Measurements from ENCODE around the gene IQUB.
"Not testable (repeated sequence)": the region's sequence is repeated elsewhere in the genome, so short reads cannot be mapped to it uniquely, and the experiment has no call there.

IQUB gene

GRCh38 chr7:123534383-123535260 is at the start of gene IQUB:
IQUB (minus strand) TSS chr7:123534595; CDS start chr7:123512340, 22,255 bp downstream.
- in situ Hi-C loops (cut with MboI; ENCODE audit: low sequenced_read_pairs) = no loop called here

GRCh38 chr7:123583821-123584220 is 49.4 kb upstream of the IQUB start:
- in situ Hi-C loops (cut with MboI; ENCODE audit: low sequenced_read_pairs) = no loop called here

GRCh38 chr7:123581162-123581459 is 46.7 kb upstream of the IQUB start:
- in situ Hi-C loops (cut with MboI; ENCODE audit: low sequenced_read_pairs) = no loop called here

- in situ Hi-C loops (cut with MboI; ENCODE audit: low sequenced_read_pairs) = no loop called here
Measured at GRCh38 chr7:123580406-123581161, 46.2 kb upstream of the IQUB start.

- in situ Hi-C loops (cut with MboI; ENCODE audit: low sequenced_read_pairs) = no loop called here
Measured at GRCh38 chr7:123579416-123579815, 45.0 kb upstream of the IQUB start.

- in situ Hi-C loops (cut with MboI; ENCODE audit: low sequenced_read_pairs) = no loop called here
Measured at GRCh38 chr7:123573896-123574467, 39.6 kb upstream of the IQUB start.

GRCh38 chr7:123573341-123573740 is 38.9 kb upstream of the IQUB start:
- in situ Hi-C loops (cut with MboI; ENCODE audit: low sequenced_read_pairs) = no loop called here

- in situ Hi-C loops (cut with MboI; ENCODE audit: low sequenced_read_pairs) = no loop called here
Measured at GRCh38 chr7:123571684-123572083, 37.3 kb upstream of the IQUB start.

GRCh38 chr7:123571187-123571586 is 36.8 kb upstream of the IQUB start:
- in situ Hi-C loops (cut with MboI; ENCODE audit: low sequenced_read_pairs) = no loop called here

- in situ Hi-C loops (cut with MboI; ENCODE audit: low sequenced_read_pairs) = no loop called here
Measured at GRCh38 chr7:123570390-123571182, 36.2 kb upstream of the IQUB start.

GRCh38 chr7:123569352-123570010 is 35.1 kb upstream of the IQUB start:
- in situ Hi-C loops (cut with MboI; ENCODE audit: low sequenced_read_pairs) = no loop called here

GRCh38 chr7:123562121-123562520 is 27.7 kb upstream of the IQUB start:
- in situ Hi-C loops (cut with MboI; ENCODE audit: low sequenced_read_pairs) = no loop called here

GRCh38 chr7:123558289-123558874 is 24.0 kb upstream of the IQUB start:
- in situ Hi-C loops (cut with MboI; ENCODE audit: low sequenced_read_pairs) = no loop called here

- in situ Hi-C loops (cut with MboI; ENCODE audit: low sequenced_read_pairs) = no loop called here
Measured at GRCh38 chr7:123557398-123558288, 23.2 kb upstream of the IQUB start, which contains the start of gene NDUFA5. NDUFA5 (minus strand) TSS chr7:123557818; CDS start chr7:123557795, 23 bp downstream.

- in situ Hi-C loops (cut with MboI; ENCODE audit: low sequenced_read_pairs) = no loop called here
Measured at GRCh38 chr7:123557016-123557397, 22.6 kb upstream of the IQUB start.

- in situ Hi-C loops (cut with MboI; ENCODE audit: low sequenced_read_pairs) = no loop called here
Measured at GRCh38 chr7:123555484-123555883, 21.1 kb upstream of the IQUB start.

GRCh38 chr7:123553159-123553558 is 18.8 kb upstream of the IQUB start:
- in situ Hi-C loops (cut with MboI; ENCODE audit: low sequenced_read_pairs) = no loop called here

- in situ Hi-C loops (cut with MboI; ENCODE audit: low sequenced_read_pairs) = no loop called here
Measured at GRCh38 chr7:123552641-123553040, 18.2 kb upstream of the IQUB start.

- in situ Hi-C loops (cut with MboI; ENCODE audit: low sequenced_read_pairs) = not testable (repeated sequence)
Measured at GRCh38 chr7:123552134-123552533, 17.7 kb upstream of the IQUB start.
